ENCODE results near the gene PLXNA3.
"Not testable (repeated sequence)": the region's sequence is repeated elsewhere in the genome, so short reads cannot be mapped to it uniquely, and the experiment has no call there.

The PLXNA3 gene

DNA sequence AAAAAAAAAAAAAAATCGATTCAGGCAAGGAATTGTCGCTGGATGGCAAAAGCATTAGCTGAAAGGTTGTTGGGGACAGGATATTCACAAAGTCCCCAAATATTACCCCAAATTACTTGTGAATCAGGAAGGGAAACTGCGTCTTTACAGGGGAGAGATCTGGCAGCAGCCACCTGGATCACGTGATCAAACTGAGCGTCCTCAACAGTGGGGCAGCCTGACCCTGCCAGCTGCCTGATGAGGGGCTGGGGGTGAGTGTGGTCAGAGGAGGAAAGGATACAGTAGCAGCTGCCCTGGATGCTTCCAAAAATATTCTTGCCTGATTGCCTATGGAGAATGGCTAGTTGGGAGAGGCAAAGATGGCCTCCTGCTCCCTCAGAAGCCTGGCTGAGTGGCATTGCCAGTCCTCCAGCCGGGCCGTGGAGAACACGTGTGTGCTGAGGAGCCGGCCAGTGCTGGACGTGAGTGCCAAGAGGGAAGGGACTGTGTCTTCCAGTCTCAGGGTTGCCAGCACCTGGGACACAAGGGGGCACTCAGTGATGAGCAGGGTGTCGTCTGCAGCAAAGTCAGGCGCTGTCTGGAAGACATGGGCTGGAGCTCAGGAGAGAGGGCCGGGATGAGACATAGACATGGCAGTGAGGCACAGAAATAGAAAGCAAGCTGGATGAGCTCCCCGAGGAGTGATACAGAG, 24.0 kb downstream of the PLXNA3 start:
- no peak for DNase-seq

DNA sequence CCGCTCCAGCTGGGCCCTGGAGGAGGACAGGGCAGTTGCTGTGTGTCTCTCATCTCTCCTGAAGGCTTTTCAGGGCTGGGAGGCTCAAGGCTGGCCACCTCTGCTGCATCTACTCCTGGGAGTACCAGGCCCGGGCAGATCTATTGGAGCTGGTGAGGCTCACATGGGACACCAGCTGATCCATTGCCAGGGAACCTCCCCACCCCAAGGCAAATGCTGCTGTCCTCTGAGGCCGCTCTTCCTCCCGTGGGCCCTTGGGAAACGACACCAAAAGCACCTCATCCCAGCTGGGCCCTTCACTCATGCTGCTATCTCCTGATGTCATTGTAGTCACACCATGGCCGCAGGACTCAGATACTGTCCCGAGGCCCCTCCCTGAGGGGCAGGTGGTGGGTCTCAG, 24.7 kb downstream of the PLXNA3 start:
- no peak for DNase-seq

DNA sequence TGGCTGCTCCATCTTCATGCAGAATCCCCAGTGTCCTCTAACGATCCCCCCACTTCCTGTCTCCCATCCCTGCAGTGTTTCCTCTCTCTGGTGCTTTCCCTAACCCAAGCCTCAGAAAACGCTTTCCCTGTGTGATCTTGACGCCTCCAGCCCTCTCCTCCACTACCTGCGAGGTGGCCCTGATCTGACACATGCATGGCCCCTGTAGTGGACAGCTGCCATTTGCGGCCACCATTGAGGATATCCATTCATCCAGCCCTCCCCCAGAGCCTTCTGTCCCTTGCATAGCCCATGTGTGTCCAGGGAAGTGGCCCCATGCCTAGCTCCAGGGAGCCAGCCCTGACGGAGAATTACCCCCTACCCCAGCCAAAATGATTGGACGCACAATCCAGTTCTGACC, 25.2 kb downstream of the PLXNA3 start:
- no peak for DNase-seq

DNA sequence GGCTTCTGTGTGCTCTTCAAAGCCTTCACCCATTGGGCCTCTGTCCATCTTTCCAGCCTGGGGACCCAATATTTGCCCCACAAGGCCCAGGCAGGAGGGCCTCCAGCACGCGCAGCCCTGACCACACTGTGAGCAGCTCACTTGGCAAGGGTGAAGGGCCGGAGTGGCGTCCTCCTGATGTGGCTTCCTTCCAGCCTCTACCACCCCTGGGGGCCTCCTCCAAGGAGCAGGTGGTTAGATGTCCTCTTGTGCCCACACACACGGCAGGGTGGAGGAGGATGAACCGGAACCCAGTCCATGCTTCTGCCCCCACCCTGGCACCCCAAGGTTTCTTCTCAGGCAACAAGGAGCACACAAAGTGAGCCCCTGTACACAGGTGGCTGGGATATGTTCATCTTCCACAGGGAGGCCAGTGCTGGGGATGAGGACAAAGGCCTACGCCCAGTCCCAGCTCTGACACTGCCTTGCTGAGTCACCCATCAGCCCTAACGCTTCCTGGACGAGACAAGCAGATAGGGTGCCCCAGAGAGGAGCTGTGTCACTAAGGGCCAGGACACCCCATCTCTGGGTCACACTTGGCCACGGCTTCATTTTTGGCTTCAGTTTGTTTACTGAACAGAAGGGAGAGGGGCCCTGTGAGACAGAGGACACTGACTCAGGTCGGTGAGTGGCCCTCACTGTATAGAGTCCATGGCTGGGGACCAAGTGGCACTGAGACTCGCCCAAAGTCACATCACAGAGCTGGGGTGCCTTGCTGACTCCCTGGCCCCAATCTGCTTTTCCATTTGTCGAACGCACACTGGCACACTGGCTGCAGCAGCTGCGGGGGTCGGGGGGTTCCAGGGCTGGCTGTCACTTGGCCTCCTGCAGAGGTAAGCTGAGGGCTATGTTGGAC, 26.4 kb downstream of the PLXNA3 start:
- no peak for DNase-seq

DNA sequence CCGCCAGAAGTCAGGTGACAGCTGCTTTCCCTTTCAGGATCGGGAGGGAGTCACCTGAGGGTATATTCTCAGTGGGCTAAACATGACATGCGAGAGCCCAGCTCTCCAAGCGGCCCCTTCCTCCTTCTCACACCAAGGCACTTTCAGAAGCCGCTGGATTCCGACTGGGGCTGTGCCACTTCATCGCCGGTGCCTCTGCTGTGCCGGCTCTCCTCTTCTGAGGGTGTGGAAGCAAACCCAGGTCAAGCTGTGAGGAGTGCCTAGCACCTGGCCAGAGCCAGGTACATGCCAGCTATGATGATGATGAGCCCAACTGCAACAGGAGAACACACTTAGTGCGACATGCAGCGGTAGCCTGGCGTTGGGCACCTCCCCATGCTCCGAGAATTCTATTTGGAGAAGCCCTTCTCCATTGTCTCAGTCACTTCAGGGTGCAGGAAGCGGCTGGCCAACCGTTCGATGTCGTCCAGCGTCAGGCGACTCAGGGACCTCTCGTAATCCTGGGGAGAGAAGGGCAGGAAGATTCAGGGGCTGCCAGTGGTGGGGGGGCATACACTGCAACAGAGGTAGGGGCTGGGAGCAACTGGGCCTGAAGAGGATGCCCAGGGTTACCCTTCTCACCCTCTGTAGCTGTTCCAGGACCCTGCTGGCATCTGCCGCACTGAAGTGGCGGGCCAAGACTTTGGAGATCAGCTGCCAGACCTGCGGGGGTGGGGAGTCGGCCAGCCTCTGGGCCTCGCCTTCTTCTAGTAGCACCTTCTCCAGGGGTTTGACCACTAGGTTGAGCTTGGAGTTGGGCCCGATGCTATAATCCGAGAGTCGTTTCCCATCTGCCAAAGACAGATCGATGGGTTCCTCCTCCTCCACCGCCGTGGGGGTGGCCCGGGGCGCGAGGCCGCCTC, 27.3 kb downstream of the PLXNA3 start:
- DNase-seq: no peak

DNA sequence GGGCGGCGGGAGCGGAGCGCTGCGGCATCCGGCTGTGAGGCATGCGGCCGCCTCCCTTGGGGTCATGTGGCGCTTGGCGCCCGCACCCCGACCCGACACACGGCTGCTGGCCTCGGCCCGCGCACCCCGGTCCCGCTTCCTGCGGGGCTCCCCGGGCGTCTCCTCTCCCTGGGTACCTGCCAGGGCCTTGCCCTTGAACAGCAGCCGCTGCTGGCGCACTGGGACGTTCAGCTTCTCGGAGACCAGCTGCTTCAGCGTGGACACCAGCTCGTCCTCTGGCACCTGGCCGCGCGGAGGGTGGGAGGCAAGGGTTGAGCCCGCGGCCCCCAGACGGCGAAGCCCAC, 27.9 kb downstream of the PLXNA3 start:
- peak; percentile 53 for DNase-seq

DNA sequence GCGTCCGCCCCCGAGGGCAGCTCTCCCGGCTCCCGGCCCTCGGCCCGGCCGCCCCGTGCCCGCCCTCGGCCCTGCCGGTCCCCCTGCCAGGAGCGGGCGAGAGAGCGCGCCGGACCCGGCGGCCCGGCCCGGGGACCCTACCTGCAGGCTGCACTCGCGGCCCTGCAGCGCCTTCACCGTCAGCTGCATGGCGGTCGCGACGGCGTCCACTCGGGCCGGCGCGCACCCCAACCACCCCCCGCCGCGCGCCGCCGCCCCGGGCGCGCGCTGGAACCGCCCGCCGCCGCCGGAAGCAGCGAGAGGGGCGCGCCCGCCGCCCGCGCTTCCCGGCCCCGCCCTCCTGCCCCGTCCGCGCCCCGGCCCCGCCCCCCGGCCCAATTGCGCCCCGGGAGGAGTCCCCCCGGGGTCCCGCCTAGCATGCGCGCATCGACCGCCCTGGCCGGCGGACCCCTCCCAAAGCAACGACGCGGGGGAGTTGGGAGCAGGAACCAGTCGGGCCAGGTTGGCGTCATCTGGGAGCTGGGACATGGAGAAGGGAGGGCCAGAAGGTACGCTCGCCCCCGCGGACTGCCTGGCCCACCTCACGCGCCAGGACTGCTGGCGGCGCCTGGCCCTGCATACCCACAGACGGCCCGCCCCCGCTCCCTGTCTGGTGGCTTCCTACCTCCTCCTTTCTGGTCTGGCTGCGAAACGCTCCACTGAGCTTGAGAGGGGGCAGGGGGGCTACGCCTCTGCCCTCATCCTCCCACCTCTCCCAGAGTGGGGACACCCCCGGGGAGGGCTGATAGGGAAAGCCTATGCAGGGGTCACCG, 28.5 kb downstream of the PLXNA3 start, which contains the start of gene UBL4A:
TSS of gene UBL4A (minus strand) at position 220 of the 812 bp plus-strand sequence. CDS start at position 189, 31 bp downstream.
- peak; percentile 68 for DNase-seq

DNA sequence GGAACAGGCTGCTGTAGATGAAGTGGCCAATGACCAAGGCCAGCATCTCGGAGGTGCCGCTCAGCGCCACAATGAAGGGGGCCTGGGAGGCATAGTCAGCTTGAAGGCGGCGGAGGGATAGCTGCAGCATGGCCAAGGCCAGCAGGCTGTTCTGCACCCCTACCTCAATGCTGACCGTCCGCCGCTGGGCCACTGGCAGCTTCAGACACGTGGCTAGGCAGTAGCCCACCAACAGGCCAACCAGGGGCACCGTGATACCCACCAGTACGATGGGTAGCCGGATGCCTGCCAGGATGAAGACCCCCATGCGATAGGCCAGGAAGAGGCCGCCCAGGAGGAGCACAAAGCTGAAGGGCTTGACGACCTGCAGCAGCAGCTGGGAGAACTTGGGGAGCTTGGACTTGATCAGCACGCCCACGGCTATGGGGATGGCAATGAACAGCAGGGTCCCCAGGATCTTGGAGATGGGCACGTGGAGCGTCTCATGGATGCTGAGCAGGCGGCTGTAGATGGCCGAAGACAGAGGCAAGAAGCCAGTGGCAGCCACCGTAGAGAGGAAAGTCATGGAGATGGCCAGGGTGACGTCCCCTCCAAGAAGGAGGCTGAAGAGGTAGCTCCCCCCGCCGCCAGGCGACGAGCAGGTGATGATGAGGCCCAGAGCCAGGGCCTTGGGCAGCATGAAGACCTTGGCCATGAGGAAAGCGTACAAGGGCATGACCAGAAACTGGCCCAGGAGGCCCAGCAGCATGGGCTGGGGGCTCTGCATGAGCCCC, 29.6 kb downstream of the PLXNA3 start:
- no peak for DNase-seq

DNA sequence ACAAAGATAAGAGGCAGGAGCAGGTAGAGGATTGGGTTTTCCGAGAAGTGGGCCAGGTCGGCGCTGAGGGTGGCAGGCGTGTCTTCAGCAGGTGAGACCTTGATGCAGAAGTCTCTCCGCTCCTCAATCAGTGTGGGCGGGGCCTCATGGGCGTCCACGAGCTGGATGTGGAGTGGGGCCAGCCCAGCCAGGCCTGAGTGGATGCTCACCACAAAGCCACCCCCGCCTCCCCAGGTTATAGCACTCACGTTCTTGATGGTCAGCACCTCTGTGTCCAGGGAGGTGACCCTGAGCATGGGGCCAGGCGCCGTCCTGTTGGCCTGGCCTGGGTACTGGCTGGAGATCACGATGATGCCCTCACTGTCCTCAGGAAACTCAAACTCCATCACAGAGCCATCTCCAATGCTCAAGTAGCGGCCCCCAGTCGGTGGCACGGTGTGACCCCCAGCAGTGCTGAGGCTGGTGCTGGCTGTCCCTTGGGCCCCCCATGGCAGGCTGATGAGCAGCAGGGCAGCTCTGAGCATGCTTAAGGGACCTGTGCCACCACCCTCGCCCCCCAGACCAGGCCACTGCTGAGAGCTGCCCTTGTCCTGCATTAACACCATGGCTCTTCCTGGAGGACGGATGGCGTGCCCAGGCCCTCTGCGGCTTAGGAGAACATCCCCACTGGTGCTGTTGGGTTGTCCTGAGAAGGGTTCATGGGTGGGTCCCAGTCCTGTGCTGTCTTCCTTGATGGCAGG, 30.4 kb downstream of the PLXNA3 start:
- DNase-seq: no peak

DNA sequence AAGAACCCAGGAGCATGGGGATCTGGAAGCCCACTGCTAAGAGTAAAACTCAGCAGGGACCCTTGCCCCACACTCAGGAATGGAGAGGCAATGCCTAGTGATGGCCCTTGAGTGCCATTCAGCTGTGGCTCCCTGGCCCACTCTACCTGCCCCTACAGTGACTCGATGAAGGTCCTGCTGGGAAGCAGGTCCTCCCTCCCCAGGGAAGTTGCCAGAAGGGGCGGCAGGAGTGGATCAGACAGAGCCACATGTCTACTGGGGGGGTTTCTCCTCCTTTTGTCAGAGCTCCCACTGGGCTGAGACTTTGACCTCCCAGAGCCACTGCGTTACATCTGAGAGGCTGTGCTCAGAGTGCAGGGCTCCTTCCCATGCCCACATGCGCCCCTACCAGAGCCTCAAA, 31.1 kb downstream of the PLXNA3 start:
- no peak for DNase-seq

DNA sequence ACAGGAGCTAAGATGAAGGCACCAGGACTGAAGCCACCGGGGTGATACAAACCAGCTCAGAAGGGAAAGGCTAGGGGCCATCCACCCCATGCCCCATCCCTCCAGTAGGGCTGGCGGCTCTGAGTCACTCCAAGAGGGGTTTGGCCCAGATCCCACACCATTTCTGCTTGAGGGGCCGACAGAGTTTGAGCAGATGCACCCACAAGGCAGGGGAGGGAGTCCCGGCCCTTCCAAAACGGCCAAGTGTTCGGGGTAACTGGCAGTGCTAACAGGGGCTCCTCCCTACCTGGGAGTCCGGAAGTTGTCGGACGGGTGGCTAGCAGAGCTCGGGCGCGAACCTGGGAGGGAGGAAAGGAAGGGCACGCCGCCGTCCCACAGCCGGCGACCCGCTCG, 31.9 kb downstream of the PLXNA3 start:
- peak; percentile 36 for DNase-seq

DNA sequence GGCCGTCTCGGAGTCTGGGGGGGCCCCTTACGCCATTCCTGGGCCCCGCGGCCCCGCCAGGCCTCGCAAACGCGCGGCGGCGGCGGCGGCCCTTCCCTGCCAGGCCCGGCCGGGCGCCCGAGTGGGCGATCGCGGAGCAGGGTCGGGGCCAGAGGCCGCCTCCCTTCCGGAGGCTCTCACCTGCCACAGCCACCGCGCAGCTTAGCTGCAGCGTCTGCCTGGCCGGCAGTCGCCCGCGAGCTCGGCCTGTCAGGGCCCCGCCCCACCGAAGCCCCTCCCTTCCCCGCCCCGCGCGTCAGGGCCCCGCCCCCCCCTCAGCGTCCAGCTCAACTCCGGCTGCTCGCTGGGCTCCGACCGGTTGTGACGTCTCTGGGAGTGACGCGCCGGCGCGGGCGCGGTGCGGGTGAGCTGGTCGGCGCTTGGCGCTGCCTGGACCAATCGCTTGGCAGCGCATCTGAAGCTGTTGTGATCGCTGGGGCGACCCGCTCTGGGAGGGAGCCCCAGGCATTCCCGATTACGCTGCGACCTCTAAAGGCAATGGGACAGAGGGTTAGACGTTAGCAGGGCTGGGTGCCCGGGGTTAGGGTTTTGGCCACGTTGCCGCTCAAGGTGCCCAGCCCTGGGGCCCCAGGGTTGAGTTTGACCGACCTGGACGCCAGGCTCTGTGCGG, 32.5 kb downstream of the PLXNA3 start, which contains the start of gene SLC10A3:
TSS of gene SLC10A3 (minus strand) at position 216 of the 670 bp plus-strand sequence. CDS start 1,689 bp downstream, outside the sequence.
- peak; percentile 87 for DNase-seq

DNA sequence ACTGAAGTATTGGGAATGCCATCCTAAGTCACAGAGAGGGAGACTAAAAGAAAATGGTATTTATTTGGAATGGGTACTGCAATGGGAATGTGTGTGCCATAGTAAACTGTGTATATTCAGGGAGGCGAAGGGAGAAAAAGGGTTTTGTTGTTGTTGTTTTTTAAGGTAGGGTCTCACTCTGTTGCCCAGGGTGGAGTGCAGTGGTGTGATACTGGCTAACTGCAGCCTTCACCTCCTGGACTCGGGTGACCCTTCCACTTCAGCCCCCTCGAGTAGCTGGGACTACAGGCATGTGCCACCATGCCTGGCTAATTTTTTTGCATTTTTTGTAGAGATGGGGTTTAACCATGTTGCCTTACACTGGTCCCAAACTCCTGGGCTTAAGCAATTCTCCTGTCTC, 36.6 kb downstream of the PLXNA3 start:
- DNase-seq: no peak

DNA sequence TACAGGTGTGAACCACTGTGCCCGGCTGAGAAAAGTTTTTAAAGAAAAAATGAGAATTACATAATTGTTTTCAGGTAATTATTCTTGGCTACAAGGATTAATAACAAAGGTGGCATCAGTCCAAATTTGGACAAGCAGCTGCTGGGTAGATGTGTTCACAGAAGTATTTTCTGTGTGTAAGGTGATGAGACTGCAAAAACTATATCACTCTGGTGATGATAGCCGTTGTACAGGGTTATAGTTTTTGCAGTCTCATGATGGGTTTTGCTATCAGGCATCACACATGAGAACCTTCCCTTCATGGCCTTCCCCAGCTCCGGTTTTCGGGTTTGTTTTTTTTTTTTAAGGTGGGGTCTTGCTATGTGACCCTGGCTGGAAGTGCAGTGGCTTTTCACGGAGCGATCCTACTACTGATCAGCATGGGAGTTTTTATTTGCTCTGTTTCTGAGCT, 37.4 kb downstream of the PLXNA3 start:
- no peak for DNase-seq

DNA sequence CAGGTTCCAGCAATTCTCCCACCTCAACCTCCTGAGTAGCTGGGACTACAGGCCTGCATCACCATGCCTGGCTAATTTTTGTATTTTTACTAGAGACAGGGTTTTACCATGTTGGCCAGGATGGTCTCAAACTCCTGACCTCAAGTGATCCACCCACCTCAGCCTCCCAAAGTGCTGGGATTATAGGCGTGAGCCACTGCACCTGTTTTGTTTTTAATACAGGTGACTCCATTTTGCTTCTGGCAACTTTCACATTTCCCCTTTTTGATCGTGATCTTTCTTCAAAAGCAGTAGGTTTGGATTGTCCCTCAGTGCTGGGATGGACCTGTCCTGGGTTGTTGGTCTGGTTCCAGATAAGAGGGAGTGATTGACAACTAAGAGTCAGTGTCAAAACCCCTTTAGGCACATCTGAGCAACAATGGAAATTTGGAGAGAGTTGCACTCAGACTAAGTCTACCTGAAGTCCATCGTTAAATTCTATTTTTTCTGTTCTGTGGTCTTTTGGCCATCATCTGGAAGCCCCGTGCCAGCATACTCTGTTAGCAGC, 38.6 kb downstream of the PLXNA3 start:
- DNase-seq: not testable (repeated sequence)

DNA sequence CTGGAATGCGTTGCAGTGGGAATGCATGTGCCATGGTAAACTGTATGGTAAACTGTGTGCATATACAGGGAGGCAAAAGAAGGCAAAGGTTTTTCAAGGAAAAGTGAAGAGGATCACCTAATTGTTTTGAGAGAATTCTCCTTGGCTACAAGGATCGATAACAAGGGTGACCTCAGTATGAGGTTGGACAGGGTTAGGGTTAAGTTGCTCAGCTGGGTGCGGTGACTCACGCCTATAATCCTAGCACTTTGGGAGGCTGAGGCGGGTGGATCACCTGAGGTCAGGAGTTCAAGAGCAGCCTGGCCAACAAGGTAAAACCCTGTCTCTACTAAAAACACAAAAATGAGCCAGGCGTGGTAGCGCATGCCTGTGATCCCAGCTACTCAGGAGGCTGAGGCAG, 43.3 kb downstream of the PLXNA3 start:
- not testable (repeated sequence) for DNase-seq

DNA sequence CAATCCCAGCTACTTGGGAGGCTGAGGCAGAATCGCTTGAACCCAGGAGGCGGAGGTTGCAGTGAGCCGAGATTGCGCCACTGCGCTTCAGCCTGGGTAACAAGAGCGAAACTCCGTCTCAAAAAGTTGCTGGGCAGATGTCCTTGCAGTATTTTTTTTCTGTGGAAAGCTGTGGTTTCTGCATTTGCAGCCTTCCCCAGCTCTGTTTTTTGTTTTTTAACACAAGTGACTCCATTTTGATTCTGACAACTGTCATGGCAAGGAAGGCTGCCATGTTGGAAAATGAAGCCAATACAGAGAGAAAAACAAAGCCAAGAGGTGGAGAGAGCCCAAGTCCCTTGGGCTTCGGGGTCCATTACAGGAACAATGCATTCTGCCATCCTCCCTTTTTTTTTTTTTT, 44.0 kb downstream of the PLXNA3 start:
- no peak for DNase-seq

DNA sequence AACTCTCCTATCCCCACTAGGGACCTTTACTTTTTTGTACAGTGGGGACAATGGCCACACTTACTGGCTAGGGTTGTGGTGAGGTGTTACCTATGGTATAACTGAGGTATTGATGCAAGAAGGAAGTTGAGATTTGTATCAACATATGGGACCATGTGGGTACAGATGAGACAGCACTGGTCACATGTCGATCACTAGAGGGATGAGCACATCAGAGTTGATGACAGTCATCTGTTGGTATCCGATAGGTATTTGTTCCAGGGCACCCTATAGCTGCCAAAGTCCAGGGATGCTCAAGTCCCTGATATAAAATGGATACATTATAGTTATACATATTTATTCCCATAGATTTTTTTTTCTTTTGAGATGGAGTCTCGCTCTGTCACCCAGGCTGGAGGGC, 44.9 kb downstream of the PLXNA3 start:
- DNase-seq: no peak

DNA sequence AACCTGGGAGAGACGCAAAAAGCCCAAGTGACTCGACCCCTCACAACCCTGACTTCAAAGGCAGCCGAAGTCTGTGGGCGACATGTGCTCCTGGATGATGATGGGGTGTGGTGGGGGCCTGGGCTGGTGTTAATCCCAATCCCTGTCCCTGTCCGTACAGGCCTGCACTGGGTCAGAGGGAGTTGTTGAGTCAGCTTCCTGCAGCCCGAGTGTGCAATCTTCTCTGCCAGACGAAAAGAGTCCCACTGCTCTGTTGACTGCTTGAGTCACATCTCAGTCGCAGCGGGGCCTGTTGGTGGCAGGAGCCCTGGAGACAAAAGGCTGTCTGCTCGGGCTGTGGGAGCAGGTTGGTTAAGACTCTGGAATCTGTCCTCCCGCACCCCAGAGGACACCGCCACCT, 47.7 kb downstream of the PLXNA3 start:
- no peak for DNase-seq

All from activated T-cell treated with anti-CD3 and anti-CD28 coated beads, Interleukin-2, amount 50 U/mL, for 1 hour (primary cell).